K562 (cell line): ENCODE measurements around the gene MICU1. TPM values are rescaled to one million over a fixed set of nuclear protein-coding genes. Genes with fewer than 3 reads are reported as not detected.

ENCODE experiments used
- CBX5 ChIP-seq: IDR thresholded peaks from 2 replicates; pipeline ENCODE4 v1.6.1; 2014; ENCODE audit warnings: low read depth, borderline replicate concordance
- GMEB1 ChIP-seq: fragments of 250-450 bp; sonication (Bioruptor Pico); IDR thresholded peaks from 2 replicates; pipeline ENCODE4 v1.4.0; 2020; ENCODE audit warnings: mild to moderate bottlenecking
- HDAC6 ChIP-seq: IDR thresholded peaks from 2 replicates; pipeline ENCODE4 v1.6.1; 2012; ENCODE audit warnings: low read depth, mild to moderate bottlenecking, control low read depth, inconsistent platforms, low read length, moderate library complexity
- MNT ChIP-seq, 2 experiments: fragments of 450-650 bp; conservative IDR thresholded peaks; 2 replicates each; pipeline ENCODE4 v1.6.1; 2017; ENCODE audit warnings: mild to moderate bottlenecking in 2 of 2, moderate library complexity in 2 of 2
- NBN ChIP-seq: fragments of 450-650 bp; IDR thresholded peaks from 2 replicates; pipeline ENCODE4 v1.6.1; 2016; ENCODE audit warnings: low read depth, mild to moderate bottlenecking
- NONO ChIP-seq, 2 experiments: fragments of 200-400 bp in 1 of 2; fragments of 450-650 bp in 1 of 2; formaldehyde crosslinking in 1 of 2; IDR thresholded peaks; 2 replicates each; pipeline ENCODE4 v1.6.1; 2017; ENCODE audit warnings: low read depth in 2 of 2, mild to moderate bottlenecking in 2 of 2, moderate library complexity in 2 of 2, low read length in 1 of 2
- POLR3G ChIP-seq: IDR thresholded peaks from 2 replicates; pipeline ENCODE4 v1.6.1; 2011; ENCODE audit not compliant: insufficient read length, insufficient replicate concordance; ENCODE audit errors: extremely low read depth
- SIN3B ChIP-seq: fragments of 450-650 bp; IDR thresholded peaks from 2 replicates; pipeline ENCODE4 v1.6.1; 2017; ENCODE audit warnings: low read depth, mild to moderate bottlenecking, moderate library complexity
- SMARCB1 ChIP-seq: IDR thresholded peaks from 2 replicates; pipeline ENCODE4 v1.6.1; 2011; ENCODE audit warnings: improper control_type of control experiment, low read depth; ENCODE audit not compliant: insufficient read length
- STAT5B ChIP-seq: fragments of 250-450 bp; sonication (Bioruptor Pico); IDR thresholded peaks from 2 replicates; pipeline ENCODE4 v1.8.0; 2021; ENCODE audit warnings: mild to moderate bottlenecking, inconsistent platforms
- TAL1 ChIP-seq: fragments of 450-650 bp; IDR thresholded peaks from 2 replicates; pipeline ENCODE4 v1.6.1; 2016; ENCODE audit warnings: mild to moderate bottlenecking
- TEAD2 ChIP-seq: fragments of 450-650 bp; IDR thresholded peaks from 2 replicates; pipeline ENCODE4 v1.6.1; 2016; ENCODE audit warnings: missing genetic modification characterization, control low read depth, missing compliant biosample characterization
- THRA ChIP-seq: fragments of 450-650 bp; IDR thresholded peaks from 2 replicates; pipeline ENCODE4 v1.6.1; 2017; ENCODE audit warnings: mild to moderate bottlenecking, moderate library complexity
- polyA plus RNA-seq, 8 experiments: library from polyadenylated mRNA; depleted of rRNA in 4 of 8; stranded (reverse) in 5 of 8; unstranded in 3 of 8; fragments of >200 nt; fragmentation: Nextera tagmentation in 2 of 8; fragmentation: Illumina TruSeq in 1 of 8; extraction: Ambion mirVana in 2 of 8; extraction: Trizol in 1 of 8; gene quantifications; 2 replicates each; pipeline versions ENCODE4 v1.2.1 to v1.2.3, GENCODE V29; 2011 to 2014; ENCODE audit warnings: inconsistent platforms in 1 of 8, missing spikeins in 1 of 8
- total RNA-seq, 7 experiments: library from RNA; depleted of rRNA in 6 of 7; stranded (reverse); fragments of >200 nt in 6 of 7; fragmentation: Illumina TruSeq in 2 of 7; extraction: Trizol in 2 of 7; gene quantifications; 2 replicates each; pipeline versions ENCODE4 v1.2.1 to v1.2.3, GENCODE V29; 2011 to 2021; ENCODE audit warnings: low replicate concordance in 1 of 7
- TF ChIP-seq, protein P1 (sequence below): fragments of 450-650 bp; formaldehyde crosslinking; IDR thresholded peaks from 2 replicates; pipeline ENCODE4 v1.4.0; 2022; ENCODE audit warnings: missing genetic modification characterization
- TF ChIP-seq, protein P2 (sequence below): fragments of 450-650 bp; formaldehyde crosslinking; IDR thresholded peaks from 2 replicates; pipeline ENCODE4 v1.4.0; 2022; ENCODE audit warnings: missing genetic modification characterization

Gene MICU1
- total and polyA plus RNA-seq, 9 of the 15 experiments (the other 6 are each of a cell fraction or from before 2014, with no cell fraction given): 29.3 to 76.8 (median 48.4) TPM

GRCh38 chr10:72354356-72355213, 271.3 kb downstream of the MICU1 start, which contains the start of gene DNAJB12 (continued):
- TF ChIP-seq MNT (conservative IDR thresholded peaks at IDR 0.05): peak; percentile 95 to 98
- 0 out of 2 replicates have a peak, but pooled peaks have one; percentile 15 for TF ChIP-seq TAL1
- peak; percentile 51; the same call in 1 of the 2 replicates for TF ChIP-seq CBX5
- TF ChIP-seq, protein P1, sequence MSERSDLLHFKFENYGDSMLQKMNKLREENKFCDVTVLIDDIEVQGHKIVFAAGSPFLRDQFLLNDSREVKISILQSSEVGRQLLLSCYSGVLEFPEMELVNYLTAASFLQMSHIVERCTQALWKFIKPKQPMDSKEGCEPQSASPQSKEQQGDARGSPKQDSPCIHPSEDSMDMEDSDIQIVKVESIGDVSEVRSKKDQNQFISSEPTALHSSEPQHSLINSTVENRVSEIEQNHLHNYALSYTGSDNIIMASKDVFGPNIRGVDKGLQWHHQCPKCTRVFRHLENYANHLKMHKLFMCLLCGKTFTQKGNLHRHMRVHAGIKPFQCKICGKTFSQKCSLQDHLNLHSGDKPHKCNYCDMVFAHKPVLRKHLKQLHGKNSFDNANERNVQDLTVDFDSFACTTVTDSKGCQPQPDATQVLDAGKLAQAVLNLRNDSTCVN (CRISPR knock-in tag): 0 out of 2 replicates have a peak, but pooled peaks have one; percentile 21
- peak in 1 of 2 experiments; percentile 86; a peak in 2 of 4 replicates for TF ChIP-seq NONO (IDR thresholded peaks at IDR 0.05; ENCODE audit: low read depth in 2 of 2, low read length in 1 of 2)
- TF ChIP-seq NBN: peak; percentile 97
- TF ChIP-seq TEAD2 (tag): no peak
- no peak for TF ChIP-seq STAT5B (CRISPR knock-in tag)
- TF ChIP-seq HDAC6: no peak
- no peak for TF ChIP-seq POLR3G
- no peak for TF ChIP-seq SMARCB1
- TF ChIP-seq THRA: no peak
- peak; percentile 80 for TF ChIP-seq GMEB1 (CRISPR knock-in tag)
- TF ChIP-seq, protein P2, sequence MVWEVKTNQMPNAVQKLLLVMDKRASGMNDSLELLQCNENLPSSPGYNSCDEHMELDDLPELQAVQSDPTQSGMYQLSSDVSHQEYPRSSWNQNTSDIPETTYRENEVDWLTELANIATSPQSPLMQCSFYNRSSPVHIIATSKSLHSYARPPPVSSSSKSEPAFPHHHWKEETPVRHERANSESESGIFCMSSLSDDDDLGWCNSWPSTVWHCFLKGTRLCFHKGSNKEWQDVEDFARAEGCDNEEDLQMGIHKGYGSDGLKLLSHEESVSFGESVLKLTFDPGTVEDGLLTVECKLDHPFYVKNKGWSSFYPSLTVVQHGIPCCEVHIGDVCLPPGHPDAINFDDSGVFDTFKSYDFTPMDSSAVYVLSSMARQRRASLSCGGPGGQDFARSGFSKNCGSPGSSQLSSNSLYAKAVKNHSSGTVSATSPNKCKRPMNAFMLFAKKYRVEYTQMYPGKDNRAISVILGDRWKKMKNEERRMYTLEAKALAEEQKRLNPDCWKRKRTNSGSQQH (CRISPR knock-in tag): peak; percentile 93
- TF ChIP-seq SIN3B: peak; percentile 100
